HEK293 (cell line): ENCODE data around the gene TLR4.

Source experiments
- CTCF ChIA-PET: fragments of 350-600 bp; formaldehyde crosslinking; extraction: SDS; loops from one replicate; lab custom pipeline; 2021; ENCODE audit warnings: antibody characterized with exemption; lab: Yijun Ruan, JAX
- POLR2A ChIA-PET: fragments of 300-600 bp; formaldehyde crosslinking; extraction: SDS; loops from one replicate; lab custom pipeline; 2020; ENCODE audit warnings: antibody characterized with exemption, inconsistent platforms; lab: Yijun Ruan, JAX
- H3K27ac ChIP-seq: fragments of 200-500 bp; sonication (Bioruptor generic); 2 replicates; pipeline ENCODE4 v1.5.1; 2014; ENCODE audit warnings: low read depth, low read length, control low read depth, inconsistent platforms; ENCODE audit errors: extremely low read depth
- H3K36me3 ChIP-seq, 2 experiments: fragments of 200-500 bp in 1 of 2; sonication (Bioruptor generic) in 1 of 2; 1 replicate in 1 of 2; 2 replicates in 1 of 2; pipeline ENCODE4 v1.5.1; 2014 to 2017; ENCODE audit warnings: inconsistent platforms in 2 of 2, low read length in 2 of 2; ENCODE audit not compliant: control insufficient read depth in 2 of 2, insufficient read depth in 1 of 2
- H3K4me1 ChIP-seq: fragments of 200-500 bp; sonication (Bioruptor generic); 2 replicates; pipeline ENCODE4 v1.5.1; 2014; ENCODE audit warnings: mild to moderate bottlenecking, low read length, inconsistent platforms; ENCODE audit not compliant: control insufficient read depth, insufficient read depth
- H3K4me3 ChIP-seq: 2 replicates; pipeline ENCODE4 v1.5.1; 2011; ENCODE audit warnings: low read depth, mild to moderate bottlenecking, control low read depth, low read length, moderate library complexity
- H3K9me3 ChIP-seq: fragments of 200-500 bp; sonication (Bioruptor generic); 2 replicates; pipeline ENCODE4 v1.5.1; 2014; ENCODE audit warnings: low read depth, low read length, inconsistent platforms; ENCODE audit not compliant: control insufficient read depth, insufficient read depth
- AEBP2 ChIP-seq: fragments of 450-650 bp; formaldehyde crosslinking; IDR thresholded peaks from 2 replicates; pipeline ENCODE4 v1.5.1; 2016; ENCODE audit warnings: missing biosample characterization, missing genetic modification characterization, borderline replicate concordance
- HOXD13 ChIP-seq: sonication (generic); formaldehyde crosslinking; IDR thresholded peaks from 2 replicates; pipeline ENCODE4 v1.8.0; 2022; ENCODE audit warnings: missing genetic modification reagents, borderline replicate concordance
- KLF16 ChIP-seq: fragments of 450-650 bp; formaldehyde crosslinking; IDR thresholded peaks from 2 replicates; pipeline ENCODE4 v1.5.1; 2017; ENCODE audit warnings: missing biosample characterization, missing genetic modification characterization
- MZF1 ChIP-seq: fragments of 450-650 bp; formaldehyde crosslinking; IDR thresholded peaks from 2 replicates; pipeline ENCODE4 v1.5.1; 2017; ENCODE audit warnings: missing biosample characterization, missing genetic modification characterization, borderline replicate concordance
- OVOL3 ChIP-seq: fragments of 450-650 bp; formaldehyde crosslinking; IDR thresholded peaks from 2 replicates; pipeline ENCODE4 v1.5.1; 2016; ENCODE audit warnings: missing biosample characterization, missing genetic modification characterization
- ZBTB11 ChIP-seq: fragments of 450-650 bp; formaldehyde crosslinking; conservative IDR thresholded peaks from 2 replicates; pipeline ENCODE4 v1.5.1; 2016; ENCODE audit warnings: low read depth, missing biosample characterization, missing genetic modification characterization
- ZBTB21 ChIP-seq: fragments of 450-650 bp; formaldehyde crosslinking; IDR thresholded peaks from 2 replicates; pipeline ENCODE4 v1.5.1; 2017; ENCODE audit warnings: missing biosample characterization, missing genetic modification characterization
- ZNF146 ChIP-seq: fragments of 450-650 bp; formaldehyde crosslinking; IDR thresholded peaks from 2 replicates; pipeline ENCODE4 v1.5.1; 2016; ENCODE audit warnings: missing biosample characterization, missing genetic modification characterization
- ZNF155 ChIP-seq: fragments of 450-650 bp; formaldehyde crosslinking; IDR thresholded peaks from 2 replicates; pipeline ENCODE4 v1.5.1; 2016; ENCODE audit warnings: missing biosample characterization, missing genetic modification characterization
- ZNF184 ChIP-seq: fragments of 450-650 bp; IDR thresholded peaks from 2 replicates; pipeline ENCODE4 v1.5.1; 2018; ENCODE audit warnings: missing biosample characterization, mild to moderate bottlenecking, missing genetic modification characterization
- ZNF19 ChIP-seq: fragments of 450-650 bp; formaldehyde crosslinking; IDR thresholded peaks from 2 replicates; pipeline ENCODE4; 2016; ENCODE audit warnings: missing biosample characterization, missing genetic modification characterization, low read depth
- ZNF2 ChIP-seq: fragments of 450-650 bp; formaldehyde crosslinking; IDR thresholded peaks from 2 replicates; pipeline ENCODE4 v1.5.1; 2016; ENCODE audit warnings: missing biosample characterization, missing genetic modification characterization
- ZNF221 ChIP-seq: fragments of 450-650 bp; formaldehyde crosslinking; IDR thresholded peaks from 2 replicates; pipeline ENCODE4 v1.5.1; 2017; ENCODE audit warnings: missing biosample characterization, missing genetic modification characterization, borderline replicate concordance
- ZNF302 ChIP-seq: fragments of 450-650 bp; formaldehyde crosslinking; IDR thresholded peaks from 2 replicates; pipeline ENCODE4 v1.5.1; 2016; ENCODE audit warnings: missing biosample characterization, missing genetic modification characterization, low read depth
- ZNF37A ChIP-seq: fragments of 450-650 bp; IDR thresholded peaks from 2 replicates; pipeline ENCODE4 v1.5.1; 2018; ENCODE audit warnings: missing biosample characterization, missing genetic modification characterization
- ZNF510 ChIP-seq: fragments of 450-650 bp; formaldehyde crosslinking; IDR thresholded peaks from 2 replicates; pipeline ENCODE4 v1.5.1; 2018; ENCODE audit warnings: mild to moderate bottlenecking, missing genetic modification characterization, missing biosample characterization; ENCODE audit not compliant: insufficient replicate concordance
- ZNF585B ChIP-seq: fragments of 450-650 bp; formaldehyde crosslinking; IDR thresholded peaks from 2 replicates; pipeline ENCODE4 v1.5.1; 2016; ENCODE audit warnings: missing biosample characterization, missing genetic modification characterization
- ZNF626 ChIP-seq: fragments of 450-650 bp; sonication (Bioruptor Pico); formaldehyde crosslinking; IDR thresholded peaks from 2 replicates; pipeline ENCODE4 v1.5.1; 2018; ENCODE audit warnings: missing biosample characterization, missing genetic modification characterization, inconsistent platforms
- ZNF629 ChIP-seq: fragments of 450-650 bp; formaldehyde crosslinking; IDR thresholded peaks from 2 replicates; pipeline ENCODE4 v1.5.1; 2017; ENCODE audit warnings: missing biosample characterization, missing genetic modification characterization
- ZNF664 ChIP-seq: fragments of 450-650 bp; formaldehyde crosslinking; IDR thresholded peaks from 2 replicates; pipeline ENCODE4 v1.5.1; 2016; ENCODE audit warnings: missing biosample characterization, missing genetic modification characterization
- ZNF677 ChIP-seq: fragments of 450-650 bp; IDR thresholded peaks from 2 replicates; pipeline ENCODE4 v1.5.0; 2018; ENCODE audit warnings: missing biosample characterization, mild to moderate bottlenecking, missing genetic modification characterization, moderate library complexity
- ZNF692 ChIP-seq: fragments of 450-650 bp; formaldehyde crosslinking; IDR thresholded peaks from 2 replicates; pipeline ENCODE4 v1.5.1; 2016; ENCODE audit warnings: missing biosample characterization, missing genetic modification characterization
- ZNF747 ChIP-seq: fragments of 450-650 bp; formaldehyde crosslinking; IDR thresholded peaks from 2 replicates; pipeline ENCODE4 v1.5.1; 2016; ENCODE audit warnings: missing biosample characterization, missing genetic modification characterization
- ZNF76 ChIP-seq: fragments of 450-650 bp; formaldehyde crosslinking; IDR thresholded peaks from 2 replicates; pipeline ENCODE4; 2016; ENCODE audit warnings: low read depth, missing biosample characterization, missing genetic modification characterization, borderline replicate concordance
- ZNF837 ChIP-seq: fragments of 450-650 bp; formaldehyde crosslinking; IDR thresholded peaks from 2 replicates; pipeline ENCODE4 v1.5.1; 2016; ENCODE audit warnings: missing biosample characterization, missing genetic modification characterization

Gene TLR4

GRCh38 chr9:117752894-117753293 lies 48.7 kb downstream of the TLR4 start:
- ChIA-PET POLR2A (no interaction called here), CTCF (interaction anchor here (1.1 kb wide), 1 partner anchor 11 kb away, joined by 3 read pairs; no protein-coding TSS in a partner anchor)
- Histone ChIP-seq H3K4me1 (no peaks in the 10 kb centered on the region), H3K36me3 (no peaks in the 10 kb centered on the region), H3K27ac (no peak overlapping the region), H3K9me3 (no peaks in the 10 kb centered on the region), H3K4me3 (no peak overlapping the region)
- no peak for TF ChIP-seq ZNF510 (tag by site-specific recombination)
- no peak for TF ChIP-seq MZF1 (tag by site-specific recombination)
- TF ChIP-seq KLF16 (tag by site-specific recombination), result no peak
- no peak for TF ChIP-seq ZNF585B (tag by site-specific recombination)
- no peak for TF ChIP-seq ZNF677 (tag by site-specific recombination)
- TF ChIP-seq ZNF626 (tag by site-specific recombination), result no peak
- no peak for TF ChIP-seq ZNF146 (tag by site-specific recombination)
- TF ChIP-seq ZNF37A (tag by site-specific recombination), result no peak
- no peak for TF ChIP-seq ZNF302

GRCh38 chr9:117757561-117758190 lies 53.5 kb downstream of the TLR4 start:
- Histone ChIP-seq H3K4me1 (no peaks in the 10 kb centered on the region), H3K4me3 (no peak overlapping the region), H3K9me3 (no peaks in the 10 kb centered on the region), H3K27ac (no peak overlapping the region), H3K36me3 (no peaks in the 10 kb centered on the region)
- ChIA-PET POLR2A (no interaction called here), CTCF (no interaction called here)
- TF ChIP-seq HOXD13 (CRISPR knock-in tag), result no peak
- TF ChIP-seq OVOL3 (tag by site-specific recombination), result no peak
- TF ChIP-seq ZNF664, result no peak
- TF ChIP-seq AEBP2 (tag by site-specific recombination), result no peak
- no peak for TF ChIP-seq ZNF629 (tag by site-specific recombination)
- no peak for TF ChIP-seq ZNF2 (tag by site-specific recombination)
- TF ChIP-seq ZNF692 (tag by site-specific recombination), result no peak
- no peak for TF ChIP-seq ZNF19 (tag by site-specific recombination)
- TF ChIP-seq ZNF76 (tag by site-specific recombination), result no peak
- TF ChIP-seq ZNF837 (tag by site-specific recombination), result no peak
- TF ChIP-seq ZNF221 (tag by site-specific recombination), result no peak
- no peak for TF ChIP-seq ZNF184
- no peak for TF ChIP-seq ZNF747 (tag by site-specific recombination)
- TF ChIP-seq ZBTB21, result no peak
- TF ChIP-seq ZNF155, result no peak
- no peak for TF ChIP-seq ZBTB11
